ENCODE measurements around the gene ADNP. TPM values are rescaled to one million over a fixed set of nuclear protein-coding genes. Genes with fewer than 3 reads are reported as not detected.
"Not testable (repeated sequence)": the region's sequence is repeated elsewhere in the genome, so short reads cannot be mapped to it uniquely, and the experiment has no call there.

The ADNP gene
- total RNA-seq, 1 donor: 23.5 TPM

DNA sequence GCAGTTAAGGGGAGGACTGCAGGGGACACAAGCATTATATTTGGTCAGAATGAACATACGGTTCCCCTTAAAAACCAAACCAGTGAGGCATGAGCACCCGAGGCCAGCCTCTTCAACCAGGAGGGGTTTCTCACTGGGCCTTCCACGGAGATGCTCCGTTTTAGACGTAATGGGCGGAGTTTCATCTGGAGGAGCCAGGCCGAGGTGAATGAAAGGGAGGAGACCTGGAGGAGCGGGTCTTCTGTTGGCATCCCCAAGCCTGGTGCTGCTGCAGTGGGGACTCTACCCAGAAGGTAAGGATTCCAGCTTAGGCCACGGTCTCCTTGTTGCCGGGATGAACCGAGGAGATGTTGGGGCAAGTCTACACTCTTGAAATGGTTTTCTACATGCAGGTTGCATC, 47.4 kb downstream of the ADNP start:
- Histone ChIP-seq H3K9me3 (ENCODE audit: low read depth, low read length) (no peaks in the 10 kb centered on the region), H2AFZ (ENCODE audit: low read length) (no peak overlapping the region), H3K79me2 (ENCODE audit: insufficient read depth, low read length) (no peaks in the 10 kb centered on the region), H3K4me3 (ENCODE audit: insufficient read depth, low read length) (no peak overlapping the region), H3K4me1 (ENCODE audit: insufficient read depth, low read length) (no peaks in the 10 kb centered on the region), H4K20me1 (ENCODE audit: insufficient read depth, low read length) (peaks cover 11% of the 10 kb centered on the region), H3K27me3 (ENCODE audit: insufficient read depth, low read length) (no peaks in the 10 kb centered on the region), H3K27ac (ENCODE audit: low read depth, low read length) (no peak overlapping the region), H3K4me2 (ENCODE audit: insufficient read depth, low read length) (no peak overlapping the region), H3K36me3 (ENCODE audit: insufficient read depth, low read length) (peaks cover 12% of the 10 kb centered on the region)
- TF ChIP-seq, protein P1, sequence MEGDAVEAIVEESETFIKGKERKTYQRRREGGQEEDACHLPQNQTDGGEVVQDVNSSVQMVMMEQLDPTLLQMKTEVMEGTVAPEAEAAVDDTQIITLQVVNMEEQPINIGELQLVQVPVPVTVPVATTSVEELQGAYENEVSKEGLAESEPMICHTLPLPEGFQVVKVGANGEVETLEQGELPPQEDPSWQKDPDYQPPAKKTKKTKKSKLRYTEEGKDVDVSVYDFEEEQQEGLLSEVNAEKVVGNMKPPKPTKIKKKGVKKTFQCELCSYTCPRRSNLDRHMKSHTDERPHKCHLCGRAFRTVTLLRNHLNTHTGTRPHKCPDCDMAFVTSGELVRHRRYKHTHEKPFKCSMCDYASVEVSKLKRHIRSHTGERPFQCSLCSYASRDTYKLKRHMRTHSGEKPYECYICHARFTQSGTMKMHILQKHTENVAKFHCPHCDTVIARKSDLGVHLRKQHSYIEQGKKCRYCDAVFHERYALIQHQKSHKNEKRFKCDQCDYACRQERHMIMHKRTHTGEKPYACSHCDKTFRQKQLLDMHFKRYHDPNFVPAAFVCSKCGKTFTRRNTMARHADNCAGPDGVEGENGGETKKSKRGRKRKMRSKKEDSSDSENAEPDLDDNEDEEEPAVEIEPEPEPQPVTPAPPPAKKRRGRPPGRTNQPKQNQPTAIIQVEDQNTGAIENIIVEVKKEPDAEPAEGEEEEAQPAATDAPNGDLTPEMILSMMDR (IDR thresholded peaks at IDR 0.05; ENCODE audit: extremely low read depth, low read depth, low read length): no peak
- DNase-seq (ENCODE audit: insufficient read length, low spot score, missing footprints): no peak

- not testable (repeated sequence) for H3K4me1 ChIP-seq (ENCODE audit: insufficient read depth, low read length); H3K9me3 ChIP-seq (ENCODE audit: low read depth, low read length); H3K79me2 ChIP-seq (ENCODE audit: insufficient read depth, low read length); H4K20me1 ChIP-seq (ENCODE audit: insufficient read depth, low read length); H3K4me3 ChIP-seq (ENCODE audit: insufficient read depth, low read length); H3K27ac ChIP-seq (ENCODE audit: low read depth, low read length); H3K27me3 ChIP-seq (ENCODE audit: insufficient read depth, low read length); H2AFZ ChIP-seq (ENCODE audit: low read length); DNase-seq (ENCODE audit: insufficient read length, low spot score, missing footprints); H3K4me2 ChIP-seq (ENCODE audit: insufficient read depth, low read length); H3K36me3 ChIP-seq (ENCODE audit: insufficient read depth, low read length)
These were observed 49.3 kb downstream of the ADNP start for GRCh38 chr20:50881759-50882424.

DNA sequence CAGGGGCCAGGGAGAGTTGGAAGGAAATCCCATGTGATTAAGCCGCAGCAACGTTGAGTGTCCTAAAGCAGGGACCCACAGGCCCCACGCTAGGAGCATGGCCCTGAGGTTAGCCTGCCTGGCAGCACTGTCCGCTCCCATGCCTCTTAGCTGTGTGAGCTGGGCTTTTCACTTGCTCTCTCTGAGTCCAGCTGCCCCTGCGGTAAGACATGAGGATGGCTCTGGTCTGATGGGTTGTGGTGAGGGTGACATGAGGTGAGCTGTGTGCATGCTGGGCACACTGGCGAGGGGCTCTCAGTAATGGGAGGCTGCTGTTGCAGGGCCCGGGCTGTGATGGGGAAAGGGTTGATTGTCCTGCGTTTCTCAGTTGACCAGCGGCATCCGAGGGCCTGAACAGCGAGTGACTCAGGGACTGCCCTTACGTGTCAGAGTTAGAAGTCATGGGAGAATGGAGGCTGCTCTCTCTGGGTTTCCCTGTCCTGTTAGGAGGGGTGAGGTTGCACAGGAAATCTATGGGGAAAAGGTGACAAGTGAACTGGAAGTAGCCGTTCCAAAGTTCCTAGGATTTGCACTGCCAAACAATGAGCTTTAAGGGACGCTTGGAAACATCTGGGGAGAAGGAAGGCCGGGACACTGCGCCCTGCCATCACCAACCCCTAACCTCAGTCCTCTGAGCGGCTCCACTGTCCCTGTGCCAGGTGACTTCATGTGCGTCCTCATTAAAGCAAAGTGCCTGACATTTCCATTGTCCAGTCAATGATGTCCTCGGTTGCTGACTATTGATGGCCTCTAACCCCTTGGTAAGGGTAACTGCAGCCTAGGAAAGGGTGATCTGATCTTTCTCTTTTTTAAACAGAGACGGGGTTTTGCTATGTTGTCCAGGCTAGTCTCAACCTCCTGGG, 51.3 kb downstream of the ADNP start:
- Histone ChIP-seq H4K20me1 (ENCODE audit: insufficient read depth, low read length) (no peaks in the 10 kb centered on the region), H2AFZ (ENCODE audit: low read length) (no peak overlapping the region), H3K27ac (ENCODE audit: low read depth, low read length) (no peak overlapping the region), H3K36me3 (ENCODE audit: insufficient read depth, low read length) (no peaks in the 10 kb centered on the region), H3K4me1 (ENCODE audit: insufficient read depth, low read length) (no peaks in the 10 kb centered on the region), H3K4me3 (ENCODE audit: insufficient read depth, low read length) (no peak overlapping the region), H3K9me3 (ENCODE audit: low read depth, low read length) (no peaks in the 10 kb centered on the region), H3K79me2 (ENCODE audit: insufficient read depth, low read length) (no peaks in the 10 kb centered on the region), H3K4me2 (ENCODE audit: insufficient read depth, low read length) (no peak overlapping the region), H3K27me3 (ENCODE audit: insufficient read depth, low read length) (no peaks in the 10 kb centered on the region)
- peak; percentile 82 for DNase-seq (ENCODE audit: insufficient read length, low spot score, missing footprints)
- TF ChIP-seq, protein P1 (IDR thresholded peaks at IDR 0.05; ENCODE audit: extremely low read depth, low read depth, low read length): no peak

DNA sequence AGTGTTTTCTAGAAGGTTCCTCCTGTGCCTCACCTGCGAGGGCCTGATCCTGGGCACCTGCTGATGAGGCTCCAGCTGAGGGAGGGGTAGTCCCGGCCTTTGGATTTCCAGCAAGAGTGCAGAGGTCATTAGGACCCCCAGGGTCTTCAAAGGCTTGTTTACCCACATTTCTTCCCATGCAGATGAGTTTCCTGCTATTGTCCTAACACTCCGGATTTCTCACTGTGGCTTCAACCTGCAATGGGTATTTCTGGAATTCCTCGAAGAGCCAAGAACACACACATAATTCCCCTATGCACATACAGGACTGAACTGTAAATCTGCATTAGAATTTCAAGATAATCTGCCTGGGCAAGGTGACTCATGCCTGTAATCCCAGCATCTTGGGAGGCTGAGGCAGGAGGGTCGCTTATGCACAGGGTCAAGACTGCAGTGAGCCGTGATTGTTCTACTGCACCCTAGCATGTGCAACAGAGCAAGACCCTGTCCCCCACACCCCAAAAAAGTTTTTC, 53.9 kb downstream of the ADNP start:
- Histone ChIP-seq H3K36me3 (ENCODE audit: insufficient read depth, low read length) (no peaks in the 10 kb centered on the region), H3K9me3 (ENCODE audit: low read depth, low read length) (no peaks in the 10 kb centered on the region), H2AFZ (ENCODE audit: low read length) (no peak overlapping the region), H3K27me3 (ENCODE audit: insufficient read depth, low read length) (no peaks in the 10 kb centered on the region), H3K27ac (ENCODE audit: low read depth, low read length) (no peak overlapping the region), H3K79me2 (ENCODE audit: insufficient read depth, low read length) (no peaks in the 10 kb centered on the region), H3K4me3 (ENCODE audit: insufficient read depth, low read length) (no peak overlapping the region), H4K20me1 (ENCODE audit: insufficient read depth, low read length) (no peaks in the 10 kb centered on the region), H3K4me2 (ENCODE audit: insufficient read depth, low read length) (no peak overlapping the region), H3K4me1 (ENCODE audit: insufficient read depth, low read length) (no peaks in the 10 kb centered on the region)
- TF ChIP-seq, protein P1 (IDR thresholded peaks at IDR 0.05; ENCODE audit: extremely low read depth, low read depth, low read length): no peak
- no peak for DNase-seq (ENCODE audit: insufficient read length, low spot score, missing footprints)
